MM.1S (cell line): ENCODE measurements around the gene FMN1.

Source experiments
- DNase-seq: peaks from one replicate; pipeline ENCODE4 v3.0.0-alpha.2; 2015
- H2AFZ ChIP-seq: fragments of 300-600 bp; sonication (generic); 2 replicates; pipeline ENCODE4 v1.6.0; 2016; ENCODE audit warnings: antibody characterized with exemption, low read length
- H3F3A ChIP-seq: fragments of 300-600 bp; sonication (generic); 2 replicates; pipeline ENCODE4 v1.6.1; 2016; ENCODE audit warnings: mild to moderate bottlenecking, antibody characterized with exemption, low read length, moderate library complexity, mixed read lengths; ENCODE audit not compliant: insufficient read depth
- H3K27ac ChIP-seq: fragments of 300-600 bp; sonication (generic); 2 replicates; pipeline ENCODE4 v1.5.1; 2016; ENCODE audit warnings: mild to moderate bottlenecking, low read length
- H3K27me3 ChIP-seq: fragments of 300-600 bp; sonication (generic); replicated peaks from 2 replicates; pipeline ENCODE4 v1.6.0; 2016; ENCODE audit warnings: low read length; ENCODE audit not compliant: insufficient read depth
- H3K36me3 ChIP-seq: fragments of 300-600 bp; sonication (generic); replicated peaks from 2 replicates; pipeline ENCODE4 v1.6.1; 2016; ENCODE audit warnings: mild to moderate bottlenecking, low read length, mixed read lengths; ENCODE audit not compliant: insufficient read depth
- H3K4me1 ChIP-seq: fragments of 300-600 bp; sonication (generic); 2 replicates; pipeline ENCODE4 v1.6.1; 2016; ENCODE audit warnings: low read length, mixed read lengths
- H3K4me2 ChIP-seq: fragments of 300-600 bp; sonication (generic); 2 replicates; pipeline ENCODE4 v1.6.0; 2016; ENCODE audit warnings: low read depth, low read length
- H3K4me3 ChIP-seq: fragments of 300-600 bp; sonication (generic); 2 replicates; pipeline ENCODE4 v1.5.1; 2016; ENCODE audit warnings: low read length, mixed read lengths
- H3K79me2 ChIP-seq: fragments of 300-600 bp; sonication (generic); 2 replicates; pipeline ENCODE4 v1.6.1; 2016; ENCODE audit warnings: mixed run types, low read length, mixed read lengths
- H3K9ac ChIP-seq: fragments of 300-600 bp; sonication (generic); 2 replicates; pipeline ENCODE4 v1.6.1; 2016; ENCODE audit warnings: low read length, mixed read lengths
- H3K9me2 ChIP-seq: fragments of 300-600 bp; sonication (generic); replicated peaks from 2 replicates; pipeline ENCODE4 v1.6.1; 2016; ENCODE audit warnings: mild to moderate bottlenecking, low read length, mixed read lengths; ENCODE audit not compliant: insufficient read depth
- H3K9me3 ChIP-seq: fragments of 300-600 bp; sonication (generic); replicated peaks from 2 replicates; pipeline ENCODE4 v1.6.1; 2016; ENCODE audit warnings: mild to moderate bottlenecking, low read length, mixed read lengths; ENCODE audit not compliant: insufficient read depth
- H4K20me1 ChIP-seq: fragments of 300-600 bp; sonication (generic); 2 replicates; pipeline ENCODE4 v1.6.1; 2016; ENCODE audit warnings: mild to moderate bottlenecking, low read length, moderate library complexity, mixed read lengths; ENCODE audit not compliant: insufficient read depth
- EZH2 ChIP-seq: fragments of 300-600 bp; sonication (generic); optimal IDR thresholded peaks from 2 replicates; pipeline ENCODE3; 2017; ENCODE audit warnings: low read depth, mild to moderate bottlenecking, antibody characterized with exemption, low read length, mixed read lengths
- EZH2phosphoT487 ChIP-seq: fragments of 300-600 bp; sonication (generic); IDR thresholded peaks from 2 replicates; pipeline ENCODE4 v1.6.1; 2018; ENCODE audit warnings: antibody characterized with exemption, low read length
- TF ChIP-seq, protein P1 (sequence below): fragments of 300-600 bp; sonication (generic); IDR thresholded peaks from 2 replicates; pipeline ENCODE4 v1.5.1; 2016; ENCODE audit warnings: antibody characterized with exemption, low read length, mixed read lengths

The FMN1 gene

DNA sequence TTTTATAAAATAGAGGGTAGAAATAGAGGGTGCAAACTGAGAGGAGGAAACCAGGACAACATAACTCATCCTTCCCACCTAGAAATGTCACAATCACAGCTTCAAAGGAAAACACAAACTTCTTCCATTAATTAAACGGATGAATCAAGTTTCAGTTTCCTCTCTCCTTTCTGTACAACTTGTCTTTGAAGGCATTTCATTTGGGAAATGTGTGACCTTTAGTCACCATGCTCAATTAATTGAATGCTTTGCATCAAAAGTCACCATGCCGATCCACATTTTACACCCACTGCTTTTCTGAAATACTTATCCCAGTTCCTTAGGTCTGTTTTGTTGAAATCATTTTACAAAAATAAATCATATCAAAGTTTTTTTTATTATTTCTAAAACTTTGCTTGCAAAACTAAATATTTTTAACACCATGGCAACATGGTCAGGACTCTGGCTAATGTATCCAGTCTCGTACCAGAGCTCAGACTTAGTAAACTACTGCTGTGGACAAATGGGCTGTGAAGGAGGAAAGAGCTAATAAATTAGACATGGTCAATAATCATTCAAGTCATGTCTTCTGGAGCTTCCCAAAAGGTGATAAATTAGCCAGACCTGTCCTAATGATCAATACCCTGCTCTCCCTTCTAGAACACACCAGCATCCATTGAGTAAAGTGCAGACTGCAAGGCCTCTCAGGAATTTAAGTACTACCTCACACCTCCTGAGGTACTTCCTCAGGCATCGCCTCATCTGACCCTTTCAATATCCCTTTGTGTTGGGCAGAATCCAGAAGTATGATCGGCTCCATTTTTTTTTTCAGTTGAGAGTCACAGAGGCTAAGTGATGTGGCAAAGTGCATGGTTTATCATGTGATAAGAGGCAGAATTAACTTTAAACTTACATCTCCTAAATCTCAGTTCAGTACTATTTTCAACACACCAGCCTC lies 315.4 kb downstream of the FMN1 start:
- no peak for DNase-seq

GRCh38 chr15:32878342-32878741 lies 316.2 kb downstream of the FMN1 start:
- Histone ChIP-seq H4K20me1 (no peaks in the 10 kb centered on the region), H3K9ac (no peak overlapping the region), H3K4me1 (no peaks in the 10 kb centered on the region), H2AFZ (no peak overlapping the region), H3K27ac (no peak overlapping the region), H3K79me2 (no peaks in the 10 kb centered on the region), H3K36me3 (no peaks in the 10 kb centered on the region), H3K4me2 (no peak overlapping the region), H3K4me3 (no peak overlapping the region), H3K9me2 (no peaks in the 10 kb centered on the region), H3K27me3 (no peaks in the 10 kb centered on the region), H3F3A (0 out of 2 replicates have a peak, but pooled peaks cover 2% of the 10 kb centered on the region), H3K9me3 (no peaks in the 10 kb centered on the region)
- DNase-seq: no peak
- TF ChIP-seq EZH2phosphoT487 (no peak), EZH2 (no peak)
- TF ChIP-seq, protein P1, sequence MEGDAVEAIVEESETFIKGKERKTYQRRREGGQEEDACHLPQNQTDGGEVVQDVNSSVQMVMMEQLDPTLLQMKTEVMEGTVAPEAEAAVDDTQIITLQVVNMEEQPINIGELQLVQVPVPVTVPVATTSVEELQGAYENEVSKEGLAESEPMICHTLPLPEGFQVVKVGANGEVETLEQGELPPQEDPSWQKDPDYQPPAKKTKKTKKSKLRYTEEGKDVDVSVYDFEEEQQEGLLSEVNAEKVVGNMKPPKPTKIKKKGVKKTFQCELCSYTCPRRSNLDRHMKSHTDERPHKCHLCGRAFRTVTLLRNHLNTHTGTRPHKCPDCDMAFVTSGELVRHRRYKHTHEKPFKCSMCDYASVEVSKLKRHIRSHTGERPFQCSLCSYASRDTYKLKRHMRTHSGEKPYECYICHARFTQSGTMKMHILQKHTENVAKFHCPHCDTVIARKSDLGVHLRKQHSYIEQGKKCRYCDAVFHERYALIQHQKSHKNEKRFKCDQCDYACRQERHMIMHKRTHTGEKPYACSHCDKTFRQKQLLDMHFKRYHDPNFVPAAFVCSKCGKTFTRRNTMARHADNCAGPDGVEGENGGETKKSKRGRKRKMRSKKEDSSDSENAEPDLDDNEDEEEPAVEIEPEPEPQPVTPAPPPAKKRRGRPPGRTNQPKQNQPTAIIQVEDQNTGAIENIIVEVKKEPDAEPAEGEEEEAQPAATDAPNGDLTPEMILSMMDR: no peak

More for the DNA sequence above, 315.4 kb downstream of the FMN1 start:
- H3K4me1 ChIP-seq: no peaks in the 10 kb centered on the region
- H3K27ac ChIP-seq: no peak overlapping the region
- H3K36me3 ChIP-seq: no peaks in the 10 kb centered on the region
- no peaks in the 10 kb centered on the region for H3K79me2 ChIP-seq
- H3F3A ChIP-seq: 0 out of 2 replicates have a peak, but pooled peaks cover 2% of the 10 kb centered on the region
- no peaks in the 10 kb centered on the region for H3K27me3 ChIP-seq
- H3K9ac ChIP-seq: no peak overlapping the region
- H3K4me2 ChIP-seq: no peak overlapping the region
- TF ChIP-seq, protein P1: no peak
- TF ChIP-seq EZH2phosphoT487: no peak
- TF ChIP-seq EZH2: no peak
- no peak overlapping the region for H2AFZ ChIP-seq
- no peaks in the 10 kb centered on the region for H4K20me1 ChIP-seq
- H3K9me2 ChIP-seq: no peaks in the 10 kb centered on the region
- no peaks in the 10 kb centered on the region for H3K9me3 ChIP-seq
- H3K4me3 ChIP-seq: no peak overlapping the region

DNA sequence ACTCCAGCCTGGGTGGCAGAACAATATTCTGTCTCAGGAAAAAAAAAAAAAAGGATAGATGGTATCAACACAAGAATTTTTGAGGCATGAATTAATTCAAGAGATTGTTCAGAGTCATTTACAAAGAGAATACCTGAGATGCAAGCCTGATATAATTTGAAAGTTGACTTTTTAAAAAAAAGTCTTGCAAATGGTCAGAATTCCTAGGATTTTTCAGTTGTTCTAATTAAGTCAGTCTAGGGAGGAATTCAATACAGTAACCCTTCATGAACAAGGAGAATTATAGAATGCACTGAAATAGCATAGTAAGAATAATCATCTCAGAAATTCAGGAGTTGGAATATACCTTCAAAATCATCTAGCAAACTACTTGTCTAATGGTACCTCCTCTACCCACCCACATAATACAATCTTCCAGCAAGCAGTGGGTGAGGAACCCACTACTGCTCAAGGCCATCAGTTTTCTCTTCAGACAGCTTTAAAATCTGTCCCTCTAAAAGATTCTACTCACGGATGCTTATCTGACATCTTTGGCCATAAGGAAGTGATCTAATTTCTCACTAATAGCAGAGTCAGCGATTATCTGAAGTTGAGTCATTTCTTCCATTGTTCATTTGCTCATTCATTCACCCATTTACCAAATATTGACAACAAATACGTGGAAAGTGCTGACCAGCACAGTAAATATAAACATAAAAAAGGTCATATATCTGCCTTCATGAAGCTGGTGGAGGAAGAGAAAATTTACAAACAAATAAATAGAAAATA lies 317.1 kb downstream of the FMN1 start:
- Histone ChIP-seq H4K20me1 (no peaks in the 10 kb centered on the region), H3K9me2 (no peaks in the 10 kb centered on the region), H3K4me2 (no peak overlapping the region), H3K9me3 (no peaks in the 10 kb centered on the region), H3K27me3 (no peaks in the 10 kb centered on the region), H3K27ac (no peak overlapping the region), H3K4me3 (no peak overlapping the region), H3K36me3 (no peaks in the 10 kb centered on the region), H3K9ac (no peak overlapping the region), H3K79me2 (no peaks in the 10 kb centered on the region), H3F3A (0 out of 2 replicates have a peak, but pooled peaks cover 2% of the 10 kb centered on the region), H2AFZ (no peak overlapping the region), H3K4me1 (no peaks in the 10 kb centered on the region)
- TF ChIP-seq EZH2 (no peak), EZH2phosphoT487 (no peak)
- TF ChIP-seq, protein P1: no peak
- no peak for DNase-seq
